ENCODE data around the gene AXDND1. TPM values are rescaled to one million over a fixed set of nuclear protein-coding genes. Genes with fewer than 3 reads are reported as not detected.
"Not testable (repeated sequence)": the region's sequence is repeated elsewhere in the genome, so short reads cannot be mapped to it uniquely, and the experiment has no call there.

Gene AXDND1
- total and polyA plus RNA-seq, 2 donors (not counting 1 experiment from before 2014, with no cell fraction given): 0.05 to 0.17 TPM

DNA sequence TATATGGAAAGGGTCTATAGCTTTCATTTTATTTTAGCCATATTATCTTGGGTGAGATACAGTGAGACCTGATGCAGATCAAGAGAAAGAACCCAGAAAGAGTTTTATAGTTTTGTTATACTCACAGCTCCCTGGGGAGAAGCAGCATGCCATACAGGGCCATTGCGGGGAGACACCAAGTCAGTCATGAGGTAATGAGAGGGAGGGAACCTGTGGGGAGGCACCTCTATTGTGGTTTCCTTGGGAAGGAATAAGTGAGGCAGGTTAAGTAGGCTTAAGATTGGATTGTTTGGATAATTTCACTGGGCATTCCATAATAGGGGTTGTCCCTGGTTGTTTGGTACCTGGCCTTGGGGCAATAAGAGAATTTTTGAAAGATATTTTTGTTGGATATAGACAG lies 19.7 kb downstream of the AXDND1 start:
- no peak for TF ChIP-seq EZH2 (IDR thresholded peaks at IDR 0.05; ENCODE audit: low read length, missing control alignments)
- TF ChIP-seq, protein P1, sequence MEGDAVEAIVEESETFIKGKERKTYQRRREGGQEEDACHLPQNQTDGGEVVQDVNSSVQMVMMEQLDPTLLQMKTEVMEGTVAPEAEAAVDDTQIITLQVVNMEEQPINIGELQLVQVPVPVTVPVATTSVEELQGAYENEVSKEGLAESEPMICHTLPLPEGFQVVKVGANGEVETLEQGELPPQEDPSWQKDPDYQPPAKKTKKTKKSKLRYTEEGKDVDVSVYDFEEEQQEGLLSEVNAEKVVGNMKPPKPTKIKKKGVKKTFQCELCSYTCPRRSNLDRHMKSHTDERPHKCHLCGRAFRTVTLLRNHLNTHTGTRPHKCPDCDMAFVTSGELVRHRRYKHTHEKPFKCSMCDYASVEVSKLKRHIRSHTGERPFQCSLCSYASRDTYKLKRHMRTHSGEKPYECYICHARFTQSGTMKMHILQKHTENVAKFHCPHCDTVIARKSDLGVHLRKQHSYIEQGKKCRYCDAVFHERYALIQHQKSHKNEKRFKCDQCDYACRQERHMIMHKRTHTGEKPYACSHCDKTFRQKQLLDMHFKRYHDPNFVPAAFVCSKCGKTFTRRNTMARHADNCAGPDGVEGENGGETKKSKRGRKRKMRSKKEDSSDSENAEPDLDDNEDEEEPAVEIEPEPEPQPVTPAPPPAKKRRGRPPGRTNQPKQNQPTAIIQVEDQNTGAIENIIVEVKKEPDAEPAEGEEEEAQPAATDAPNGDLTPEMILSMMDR (conservative IDR thresholded peaks at IDR 0.05 in 1 of 2, IDR thresholded peaks at IDR 0.05 in 1 of 2; ENCODE audit: low read depth in 1 of 2, low read length in 2 of 2): no peak
- no peak overlapping the region for H3K4me2 ChIP-seq (ENCODE audit: extremely low read depth, insufficient read depth, low read length)
- no peaks in the 10 kb centered on the region for H3K27me3 ChIP-seq (ENCODE audit: control insufficient read depth, insufficient read depth, low read length)
- H4K20me1 ChIP-seq (ENCODE audit: control insufficient read depth, extremely low read depth, insufficient read depth, low read length): no peaks in the 10 kb centered on the region
- H3K9me3 ChIP-seq (ENCODE audit: control insufficient read depth, insufficient read depth, low read depth, low read length): no peaks in the 10 kb centered on the region
- H3K27ac ChIP-seq (ENCODE audit: insufficient read depth, low read length): no peak overlapping the region
- H3K4me1 ChIP-seq (ENCODE audit: control insufficient read depth, extremely low read depth, insufficient read depth, low read length): no peaks in the 10 kb centered on the region
- H3K79me2 ChIP-seq (ENCODE audit: control insufficient read depth, insufficient read depth, low read length): no peaks in the 10 kb centered on the region
- H3K4me3 ChIP-seq (replicated peaks in 1 of 4; ENCODE audit: control extremely low read depth in 1 of 4, insufficient read depth in 1 of 4, low read depth in 3 of 4, low read length in 4 of 4): no peak overlapping the region
- no peak overlapping the region for H3K9ac ChIP-seq (ENCODE audit: insufficient read depth, low read length)
- no peaks in the 10 kb centered on the region for H3K36me3 ChIP-seq (ENCODE audit: control insufficient read depth, insufficient read depth, low read length)
- no peak for DNase-seq (ENCODE audit: low read depth in 2 of 2)
- H2AFZ ChIP-seq (ENCODE audit: low read length): no peak overlapping the region

DNA sequence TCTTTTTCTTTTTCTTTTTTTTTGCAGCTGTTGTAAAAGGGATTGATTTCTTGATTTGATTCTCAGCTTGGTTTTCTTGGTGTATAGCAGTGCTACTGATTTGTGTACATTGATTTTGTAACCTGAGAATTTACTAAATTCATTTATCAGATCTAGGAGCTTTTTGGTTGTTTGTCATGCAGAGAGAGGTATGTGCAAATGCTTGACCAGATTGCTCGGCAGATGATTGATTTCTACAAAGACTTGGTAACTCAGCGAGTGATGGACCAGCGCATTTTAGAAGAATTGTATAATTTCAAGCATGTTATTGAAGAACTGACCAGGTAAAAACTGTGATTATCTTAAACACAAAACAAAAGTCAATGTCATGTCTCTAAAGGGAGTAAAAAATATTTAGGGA lies 27.9 kb downstream of the AXDND1 start:
- Histone ChIP-seq H2AFZ (ENCODE audit: low read length) (no peak overlapping the region), H3K9ac (ENCODE audit: insufficient read depth, low read length) (no peak overlapping the region), H4K20me1 (ENCODE audit: control insufficient read depth, extremely low read depth, insufficient read depth, low read length) (no peaks in the 10 kb centered on the region), H3K27ac (ENCODE audit: insufficient read depth, low read length) (no peak overlapping the region), H3K36me3 (ENCODE audit: control insufficient read depth, insufficient read depth, low read length) (no peaks in the 10 kb centered on the region), H3K9me3 (ENCODE audit: control insufficient read depth, insufficient read depth, low read depth, low read length) (no peaks in the 10 kb centered on the region), H3K79me2 (ENCODE audit: control insufficient read depth, insufficient read depth, low read length) (no peaks in the 10 kb centered on the region), H3K4me2 (ENCODE audit: extremely low read depth, insufficient read depth, low read length) (no peak overlapping the region), H3K4me1 (ENCODE audit: control insufficient read depth, extremely low read depth, insufficient read depth, low read length) (no peaks in the 10 kb centered on the region), H3K27me3 (ENCODE audit: control insufficient read depth, insufficient read depth, low read length) (no peaks in the 10 kb centered on the region), H3K4me3 (replicated peaks in 1 of 4; ENCODE audit: control extremely low read depth in 1 of 4, insufficient read depth in 1 of 4, low read depth in 3 of 4, low read length in 4 of 4) (no peak overlapping the region)
- no peak for TF ChIP-seq EZH2 (IDR thresholded peaks at IDR 0.05; ENCODE audit: low read length, missing control alignments)
- TF ChIP-seq, protein P1 (conservative IDR thresholded peaks at IDR 0.05 in 1 of 2, IDR thresholded peaks at IDR 0.05 in 1 of 2; ENCODE audit: low read depth in 1 of 2, low read length in 2 of 2): no peak
- no peak for DNase-seq (ENCODE audit: low read depth in 2 of 2)

DNA sequence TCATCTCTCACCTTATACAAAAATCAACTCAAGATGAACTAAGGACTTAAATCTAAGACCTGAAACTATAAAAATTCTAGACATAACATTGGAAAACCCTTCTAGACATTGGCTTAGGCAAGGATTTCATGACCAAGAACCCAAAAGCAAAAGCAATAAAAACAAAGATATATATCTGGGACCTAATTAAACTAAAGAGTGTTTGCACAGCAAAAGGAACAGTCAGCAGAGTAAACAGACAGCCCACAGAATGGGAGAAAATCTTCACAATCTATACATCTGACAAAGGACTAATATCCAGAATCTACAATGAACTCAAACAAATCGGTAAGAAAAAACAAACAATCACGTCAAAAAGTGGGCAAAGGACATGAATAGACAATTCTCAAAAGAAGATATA lies 33.6 kb downstream of the AXDND1 start:
- H3K9ac ChIP-seq (ENCODE audit: insufficient read depth, low read length); H4K20me1 ChIP-seq (ENCODE audit: control insufficient read depth, extremely low read depth, insufficient read depth, low read length); H3K4me3 ChIP-seq (replicated peaks in 1 of 4; ENCODE audit: control extremely low read depth in 1 of 4, insufficient read depth in 1 of 4, low read depth in 3 of 4, low read length in 4 of 4); DNase-seq (ENCODE audit: low read depth in 2 of 2); H3K4me2 ChIP-seq (ENCODE audit: extremely low read depth, insufficient read depth, low read length); H3K27me3 ChIP-seq (ENCODE audit: control insufficient read depth, insufficient read depth, low read length); H3K36me3 ChIP-seq (ENCODE audit: control insufficient read depth, insufficient read depth, low read length); H3K27ac ChIP-seq (ENCODE audit: insufficient read depth, low read length); H3K4me1 ChIP-seq (ENCODE audit: control insufficient read depth, extremely low read depth, insufficient read depth, low read length); H2AFZ ChIP-seq (ENCODE audit: low read length); H3K9me3 ChIP-seq (ENCODE audit: control insufficient read depth, insufficient read depth, low read depth, low read length); H3K79me2 ChIP-seq (ENCODE audit: control insufficient read depth, insufficient read depth, low read length): not testable (repeated sequence)

DNA sequence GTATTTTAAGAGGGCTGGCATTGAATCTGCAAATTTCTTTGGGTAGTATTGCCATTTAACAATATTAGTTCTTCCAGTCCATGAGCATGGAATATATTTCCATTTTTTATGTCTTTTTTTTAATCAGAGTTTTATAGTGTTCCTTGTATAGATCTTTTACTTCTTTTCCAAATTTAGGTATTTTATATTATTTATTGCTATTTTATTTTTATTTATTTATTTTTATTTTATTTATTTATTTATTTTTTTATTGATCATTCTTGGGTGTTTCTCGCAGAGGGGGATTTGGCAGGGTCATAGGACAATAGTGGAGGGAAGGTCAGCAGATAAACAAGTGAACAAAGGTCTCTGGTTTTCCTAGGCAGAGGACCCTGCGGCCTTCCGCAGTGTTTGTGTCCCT lies 52.0 kb downstream of the AXDND1 start:
- H3K4me1 ChIP-seq (ENCODE audit: control insufficient read depth, extremely low read depth, insufficient read depth, low read length); H3K9ac ChIP-seq (ENCODE audit: insufficient read depth, low read length); H3K27me3 ChIP-seq (ENCODE audit: control insufficient read depth, insufficient read depth, low read length); DNase-seq (ENCODE audit: low read depth in 2 of 2); H3K4me2 ChIP-seq (ENCODE audit: extremely low read depth, insufficient read depth, low read length); H3K36me3 ChIP-seq (ENCODE audit: control insufficient read depth, insufficient read depth, low read length); H3K79me2 ChIP-seq (ENCODE audit: control insufficient read depth, insufficient read depth, low read length); H3K9me3 ChIP-seq (ENCODE audit: control insufficient read depth, insufficient read depth, low read depth, low read length); H2AFZ ChIP-seq (ENCODE audit: low read length); H3K27ac ChIP-seq (ENCODE audit: insufficient read depth, low read length); H4K20me1 ChIP-seq (ENCODE audit: control insufficient read depth, extremely low read depth, insufficient read depth, low read length); H3K4me3 ChIP-seq (replicated peaks in 1 of 4; ENCODE audit: control extremely low read depth in 1 of 4, insufficient read depth in 1 of 4, low read depth in 3 of 4, low read length in 4 of 4): not testable (repeated sequence)

DNA sequence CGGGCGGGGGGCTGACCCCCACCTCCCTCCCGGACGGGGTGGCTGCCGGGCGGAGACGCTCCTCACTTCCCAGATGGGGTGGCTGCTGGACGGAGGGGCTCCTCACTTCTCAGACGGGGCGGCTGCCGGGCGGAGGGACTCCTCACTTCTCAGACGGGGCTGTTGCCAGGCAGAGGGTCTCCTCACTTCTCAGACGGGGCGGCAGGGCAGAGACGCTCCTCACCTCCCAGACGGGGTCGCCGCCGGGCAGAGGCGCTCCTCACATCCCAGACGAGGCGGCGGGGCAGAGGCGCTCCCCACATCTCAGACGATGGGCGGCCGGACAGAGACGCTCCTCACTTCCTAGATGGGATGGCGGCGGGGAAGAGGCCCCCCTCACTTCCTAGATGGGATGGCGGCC lies 52.9 kb downstream of the AXDND1 start:
- not testable (repeated sequence) for H3K9ac ChIP-seq (ENCODE audit: insufficient read depth, low read length); H3K27me3 ChIP-seq (ENCODE audit: control insufficient read depth, insufficient read depth, low read length); H4K20me1 ChIP-seq (ENCODE audit: control insufficient read depth, extremely low read depth, insufficient read depth, low read length); H3K9me3 ChIP-seq (ENCODE audit: control insufficient read depth, insufficient read depth, low read depth, low read length); H3K4me1 ChIP-seq (ENCODE audit: control insufficient read depth, extremely low read depth, insufficient read depth, low read length); H3K36me3 ChIP-seq (ENCODE audit: control insufficient read depth, insufficient read depth, low read length); H2AFZ ChIP-seq (ENCODE audit: low read length); DNase-seq (ENCODE audit: low read depth in 2 of 2); H3K27ac ChIP-seq (ENCODE audit: insufficient read depth, low read length); H3K4me3 ChIP-seq (replicated peaks in 1 of 4; ENCODE audit: control extremely low read depth in 1 of 4, insufficient read depth in 1 of 4, low read depth in 3 of 4, low read length in 4 of 4); H3K79me2 ChIP-seq (ENCODE audit: control insufficient read depth, insufficient read depth, low read length); H3K4me2 ChIP-seq (ENCODE audit: extremely low read depth, insufficient read depth, low read length)

Measured in fibroblast of lung (primary cell).